Caco-2 (cell line): ENCODE measurements around the gene PCED1A. TPM values are rescaled to one million over a fixed set of nuclear protein-coding genes. Genes with fewer than 3 reads are reported as not detected.

Experiments
- BruUV-seq: library from RNA; stranded (reverse); fragments of 400-500 nt; replicated peaks from 2 replicates; lab custom pipeline; 2021; lab: Mats Ljungman, UMichigan
- CTCF ChIA-PET: fragments of 300-600 bp; sonication (Branson Sonifier 250); formaldehyde crosslinking; loops from one replicate; lab custom pipeline; 2022; ENCODE audit warnings: antibody characterized with exemption; lab: Charles Lee
- POLR2A ChIA-PET: fragments of 300-600 bp; sonication (Branson Sonifier 250); formaldehyde crosslinking; loops from one replicate; lab custom pipeline; 2022; ENCODE audit warnings: antibody characterized with exemption; lab: Charles Lee
- DNase-seq, 2 experiments: peaks; one replicate each; pipeline versions ENCODE4 v3.0.0 to v3.0.0-alpha.2; 2020 to 2022
- H3K27me3 ChIP-seq: replicated peaks from 2 replicates; pipeline ENCODE4 v1.6.0; 2011; ENCODE audit warnings: low read length; ENCODE audit not compliant: control insufficient read depth, insufficient read depth
- H3K36me3 ChIP-seq: 2 replicates; pipeline ENCODE4 v1.5.1; 2011; ENCODE audit warnings: low read length; ENCODE audit not compliant: control insufficient read depth, insufficient read depth
- H3K4me1 ChIP-seq: fragments of 250-450 bp; sonication (Bioruptor Pico); 2 replicates; pipeline ENCODE4 v1.5.1; 2020; ENCODE audit warnings: mild to moderate bottlenecking
- H3K4me3 ChIP-seq: 2 replicates; pipeline ENCODE4 v1.5.1; 2011; ENCODE audit warnings: low read depth, mild to moderate bottlenecking, control low read depth, low read length
- H3K9me3 ChIP-seq: fragments of 250-450 bp; sonication (Bioruptor Pico); 2 replicates; pipeline ENCODE4 v1.5.1; 2020; ENCODE audit warnings: mild to moderate bottlenecking, moderate library complexity
- H3K27ac Mint-ChIP-seq: one replicate; pipeline ENCODE4 v1.8.0; 2022; ENCODE audit warnings: mixed read lengths; ENCODE audit not compliant: unreplicated experiment
- H3K27me3 Mint-ChIP-seq: one replicate; pipeline ENCODE4 v1.8.0; 2022; ENCODE audit warnings: mixed read lengths; ENCODE audit not compliant: insufficient read depth, unreplicated experiment
- H3K36me3 Mint-ChIP-seq: one replicate; pipeline ENCODE4 v1.8.0; 2022; ENCODE audit warnings: mild to moderate bottlenecking, mixed read lengths; ENCODE audit not compliant: insufficient read depth, unreplicated experiment
- H3K4me1 Mint-ChIP-seq: one replicate; pipeline ENCODE4 v1.8.0; 2022; ENCODE audit warnings: low read depth, mixed read lengths; ENCODE audit not compliant: unreplicated experiment
- H3K4me3 Mint-ChIP-seq: one replicate; pipeline ENCODE4 v1.8.0; 2022; ENCODE audit warnings: mild to moderate bottlenecking, moderate library complexity, mixed read lengths; ENCODE audit not compliant: unreplicated experiment
- H3K9me3 Mint-ChIP-seq: one replicate; pipeline ENCODE4 v1.8.0; 2022; ENCODE audit warnings: mixed read lengths; ENCODE audit not compliant: unreplicated experiment
- intact Hi-C: fragments of 100-400 bp; cut with micrococcal nuclease; formaldehyde crosslinking; loops from one replicate; pipeline ENCODE4 v1.10.0; 2022; ENCODE audit not compliant: unreplicated experiment
- total RNA-seq: library from RNA; stranded (reverse); gene quantifications from 2 replicates; pipeline ENCODE4 v1.2.3, GENCODE V29; 2022
- TF ChIP-seq, protein P1 (sequence below), 2 experiments: fragments of 200-600 bp in 1 of 2; IDR thresholded peaks; 1 replicate in 1 of 2; 2 replicates in 1 of 2; pipeline versions ENCODE4 v1.5.1 to v1.8.0; 2011 to 2022; ENCODE audit warnings: antibody characterized with exemption in 1 of 2, control low read depth in 1 of 2, inconsistent platforms in 1 of 2, low read depth in 1 of 2, low read length in 1 of 2, mild to moderate bottlenecking in 1 of 2, moderate library complexity in 1 of 2; ENCODE audit not compliant: insufficient read depth in 1 of 2, severe bottlenecking in 1 of 2, unreplicated experiment in 1 of 2

The PCED1A gene
- total RNA-seq, 1 experiment from 2014 or later = 43.9 TPM

DNA sequence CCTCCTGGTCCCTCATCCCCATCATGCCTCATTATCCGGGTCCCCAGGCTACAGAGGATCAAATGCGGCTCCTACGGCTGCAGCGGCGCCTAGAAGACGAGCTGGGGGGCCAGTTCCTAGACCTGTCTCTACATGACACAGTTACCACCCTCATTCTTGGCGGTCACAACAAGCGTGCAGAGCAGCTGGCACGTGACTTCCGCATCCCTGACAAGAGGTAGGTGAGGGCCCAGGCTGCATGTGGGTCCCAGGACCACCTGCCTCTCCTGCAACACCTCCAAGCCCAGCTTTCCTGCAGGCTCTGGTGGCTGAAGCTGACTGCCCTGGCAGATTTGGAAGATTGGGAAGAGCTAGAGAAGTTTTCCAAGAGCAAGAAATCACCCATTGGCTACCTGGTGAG, 24.6 kb upstream of the PCED1A start:
- POLR2A ChIA-PET = no interaction called here
- CTCF ChIA-PET = no interaction called here
- TF ChIP-seq, protein P1, sequence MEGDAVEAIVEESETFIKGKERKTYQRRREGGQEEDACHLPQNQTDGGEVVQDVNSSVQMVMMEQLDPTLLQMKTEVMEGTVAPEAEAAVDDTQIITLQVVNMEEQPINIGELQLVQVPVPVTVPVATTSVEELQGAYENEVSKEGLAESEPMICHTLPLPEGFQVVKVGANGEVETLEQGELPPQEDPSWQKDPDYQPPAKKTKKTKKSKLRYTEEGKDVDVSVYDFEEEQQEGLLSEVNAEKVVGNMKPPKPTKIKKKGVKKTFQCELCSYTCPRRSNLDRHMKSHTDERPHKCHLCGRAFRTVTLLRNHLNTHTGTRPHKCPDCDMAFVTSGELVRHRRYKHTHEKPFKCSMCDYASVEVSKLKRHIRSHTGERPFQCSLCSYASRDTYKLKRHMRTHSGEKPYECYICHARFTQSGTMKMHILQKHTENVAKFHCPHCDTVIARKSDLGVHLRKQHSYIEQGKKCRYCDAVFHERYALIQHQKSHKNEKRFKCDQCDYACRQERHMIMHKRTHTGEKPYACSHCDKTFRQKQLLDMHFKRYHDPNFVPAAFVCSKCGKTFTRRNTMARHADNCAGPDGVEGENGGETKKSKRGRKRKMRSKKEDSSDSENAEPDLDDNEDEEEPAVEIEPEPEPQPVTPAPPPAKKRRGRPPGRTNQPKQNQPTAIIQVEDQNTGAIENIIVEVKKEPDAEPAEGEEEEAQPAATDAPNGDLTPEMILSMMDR (IDR thresholded peaks at IDR 0.05; ENCODE audit: insufficient read depth in 1 of 2, low read depth in 1 of 2, low read length in 1 of 2, severe bottlenecking in 1 of 2, unreplicated experiment in 1 of 2) = no peak
- Histone ChIP-seq H3K9me3 (no peaks in the 10 kb centered on the region), H3K4me3 (no peak overlapping the region), H3K36me3 (no peaks in the 10 kb centered on the region), H3K4me1 (no peaks in the 10 kb centered on the region), H3K27me3 (no peaks in the 10 kb centered on the region)
- DNase-seq = no peak
- no TSS peak for BruUV-seq
- H3K27me3 Mint-ChIP-seq = no peaks in the 10 kb centered on the region
- intact Hi-C loops = no loop called here
- peaks cover under 1% of the 10 kb centered on the region for H3K4me1 Mint-ChIP-seq
- H3K27ac Mint-ChIP-seq = no peak overlapping the region
- H3K4me3 Mint-ChIP-seq = no peak overlapping the region
- no peaks in the 10 kb centered on the region for H3K9me3 Mint-ChIP-seq
- H3K36me3 Mint-ChIP-seq = peaks cover 7% of the 10 kb centered on the region

DNA sequence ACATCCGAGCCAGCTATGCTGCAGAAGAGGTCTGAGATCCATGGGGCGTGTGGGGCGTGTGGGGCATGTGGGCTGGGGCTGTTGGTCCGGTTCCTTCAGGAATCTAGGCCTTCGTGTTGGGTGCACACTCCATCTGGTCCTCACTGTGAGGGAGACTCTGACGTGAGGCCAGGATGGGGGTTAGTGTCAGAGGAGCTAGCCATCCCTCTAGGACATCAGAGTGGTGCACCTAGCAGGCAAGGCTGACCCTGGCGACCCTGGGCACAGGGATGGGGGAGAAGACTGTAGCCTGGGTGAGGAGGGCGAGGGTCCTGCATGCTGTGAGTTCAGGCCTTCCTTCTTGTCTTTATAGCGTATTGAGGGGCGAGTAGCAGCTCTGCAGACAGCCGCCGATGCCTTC, 24.2 kb upstream of the PCED1A start:
- intact Hi-C loops = no loop called here
- Mint-ChIP-seq H3K4me1 (no peaks in the 10 kb centered on the region), H3K27me3 (no peaks in the 10 kb centered on the region), H3K9me3 (no peaks in the 10 kb centered on the region), H3K4me3 (no peak overlapping the region), H3K27ac (no peak overlapping the region), H3K36me3 (peaks cover 7% of the 10 kb centered on the region)
- POLR2A ChIA-PET = interaction anchor here (0.7 kb wide), 1 partner anchor 16 kb away, joined by 3 read pairs; no protein-coding TSS in a partner anchor
- Histone ChIP-seq H3K4me1 (no peaks in the 10 kb centered on the region), H3K9me3 (no peaks in the 10 kb centered on the region), H3K36me3 (no peaks in the 10 kb centered on the region), H3K4me3 (no peak overlapping the region), H3K27me3 (no peaks in the 10 kb centered on the region)
- CTCF ChIA-PET = no interaction called here
- DNase-seq = no peak
- BruUV-seq = TSS peak; percentile 11
- TF ChIP-seq, protein P1 (IDR thresholded peaks at IDR 0.05; ENCODE audit: insufficient read depth in 1 of 2, low read depth in 1 of 2, low read length in 1 of 2, severe bottlenecking in 1 of 2, unreplicated experiment in 1 of 2) = no peak

DNA sequence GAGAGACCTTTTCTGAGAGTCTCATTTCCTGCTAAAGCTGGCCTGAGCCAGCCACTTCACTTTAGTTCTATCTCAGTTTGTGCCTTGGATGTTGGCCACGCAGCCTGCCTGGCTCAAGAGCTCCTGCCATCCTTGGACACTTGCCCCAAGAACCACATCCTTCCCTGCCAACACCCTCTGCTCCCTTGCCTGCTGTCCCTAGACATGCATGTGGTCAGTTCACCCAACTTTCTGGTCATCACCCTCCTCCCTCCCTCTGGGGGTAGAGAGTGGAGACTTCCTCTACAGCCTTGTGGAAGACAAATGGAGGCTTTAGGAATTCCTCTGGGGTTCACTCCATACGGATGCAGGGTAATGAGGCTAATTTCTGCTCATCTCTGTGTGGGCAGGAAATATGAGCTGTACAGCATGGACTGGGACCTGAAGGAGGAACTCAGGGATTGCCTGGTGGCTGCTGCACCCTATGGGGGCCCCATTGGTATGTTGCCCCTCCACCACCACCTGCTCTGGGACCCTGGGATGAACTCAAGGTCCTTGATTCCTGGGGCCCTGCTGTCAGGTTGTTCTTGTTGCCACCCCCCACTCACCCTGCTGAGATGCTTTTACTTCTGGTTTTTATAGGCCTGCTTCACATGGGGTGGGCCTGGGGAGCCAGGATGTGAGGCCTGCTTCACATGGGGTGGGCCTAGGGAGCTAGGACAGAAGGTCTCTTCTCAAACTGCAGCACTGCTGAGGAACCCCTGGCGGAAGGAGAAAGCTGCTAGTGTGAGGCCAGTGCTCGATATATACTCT, 19.1 kb upstream of the PCED1A start:
- TF ChIP-seq, protein P1 (IDR thresholded peaks at IDR 0.05; ENCODE audit: insufficient read depth in 1 of 2, low read depth in 1 of 2, low read length in 1 of 2, severe bottlenecking in 1 of 2, unreplicated experiment in 1 of 2) = no peak
- Mint-ChIP-seq H3K36me3 (peaks cover 7% of the 10 kb centered on the region), H3K9me3 (no peaks in the 10 kb centered on the region), H3K4me3 (no peak overlapping the region), H3K4me1 (no peaks in the 10 kb centered on the region), H3K27me3 (no peaks in the 10 kb centered on the region), H3K27ac (no peak overlapping the region)
- Histone ChIP-seq H3K27me3 (no peaks in the 10 kb centered on the region), H3K9me3 (no peaks in the 10 kb centered on the region), H3K4me3 (no peak overlapping the region), H3K4me1 (no peaks in the 10 kb centered on the region), H3K36me3 (no peaks in the 10 kb centered on the region)
- POLR2A ChIA-PET = interaction anchor here (0.6 kb wide), 1 partner anchor 187 kb away, joined by 5 read pairs; the partner anchor contains the start of gene MRPS26
- DNase-seq = no peak
- CTCF ChIA-PET = no interaction called here
- no TSS peak for BruUV-seq
- intact Hi-C loops = no loop called here
